Stimulated activated CD8-positive, alpha-beta memory T cell treated with anti-CD3 and anti-CD28 coated beads, Interleukin-12 subunit alpha, Interleukin-12 subunit beta, amount 100 ng/mL, for 1 hour (primary cell): ENCODE results near the gene TWNK.

Experiments
- DNase-seq: peaks from one replicate; pipeline ENCODE4 v3.0.0-alpha.2; 2020; ENCODE audit warnings: low read depth

TWNK gene

DNA sequence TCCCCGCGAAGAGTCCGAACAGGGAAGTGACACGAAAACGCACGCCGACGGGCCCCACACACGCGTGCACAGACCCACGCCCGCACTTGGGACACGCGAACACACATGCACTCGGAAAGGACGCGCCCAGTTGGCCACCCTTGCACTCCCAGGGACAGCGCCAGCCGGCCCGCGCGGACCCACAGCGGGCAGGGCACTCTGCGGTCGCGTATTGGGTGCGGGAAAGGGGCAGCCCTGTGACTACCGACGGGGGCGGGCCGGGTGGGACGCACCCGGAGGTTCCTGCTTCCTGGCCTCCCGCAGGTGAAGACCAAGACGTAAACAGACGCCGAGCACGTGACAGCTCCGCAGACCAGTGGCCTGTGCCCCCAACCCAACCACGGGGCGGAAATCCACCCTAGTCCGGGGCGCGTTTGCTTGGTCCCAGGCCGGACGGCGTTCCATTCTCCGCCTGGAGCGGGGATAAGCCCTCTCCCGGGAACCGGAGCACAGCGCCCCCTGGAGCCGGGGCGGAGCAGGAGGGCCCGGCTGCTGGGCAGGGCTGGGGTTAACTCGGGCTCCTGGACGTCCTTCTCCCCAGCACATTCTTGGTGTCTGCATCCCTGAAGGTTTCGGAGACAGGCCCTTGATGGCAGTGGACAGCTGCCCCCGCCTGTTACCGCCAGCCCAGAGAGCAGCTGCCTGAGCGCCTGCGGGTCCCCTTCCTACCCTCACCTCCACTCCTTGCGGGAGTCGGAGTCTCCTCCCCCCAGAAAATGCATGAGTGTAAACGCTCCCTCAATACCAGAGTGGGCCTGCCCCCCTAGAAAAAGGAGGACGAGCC, 10.2 kb downstream of the TWNK start:
- peak; percentile 50 for DNase-seq

DNA sequence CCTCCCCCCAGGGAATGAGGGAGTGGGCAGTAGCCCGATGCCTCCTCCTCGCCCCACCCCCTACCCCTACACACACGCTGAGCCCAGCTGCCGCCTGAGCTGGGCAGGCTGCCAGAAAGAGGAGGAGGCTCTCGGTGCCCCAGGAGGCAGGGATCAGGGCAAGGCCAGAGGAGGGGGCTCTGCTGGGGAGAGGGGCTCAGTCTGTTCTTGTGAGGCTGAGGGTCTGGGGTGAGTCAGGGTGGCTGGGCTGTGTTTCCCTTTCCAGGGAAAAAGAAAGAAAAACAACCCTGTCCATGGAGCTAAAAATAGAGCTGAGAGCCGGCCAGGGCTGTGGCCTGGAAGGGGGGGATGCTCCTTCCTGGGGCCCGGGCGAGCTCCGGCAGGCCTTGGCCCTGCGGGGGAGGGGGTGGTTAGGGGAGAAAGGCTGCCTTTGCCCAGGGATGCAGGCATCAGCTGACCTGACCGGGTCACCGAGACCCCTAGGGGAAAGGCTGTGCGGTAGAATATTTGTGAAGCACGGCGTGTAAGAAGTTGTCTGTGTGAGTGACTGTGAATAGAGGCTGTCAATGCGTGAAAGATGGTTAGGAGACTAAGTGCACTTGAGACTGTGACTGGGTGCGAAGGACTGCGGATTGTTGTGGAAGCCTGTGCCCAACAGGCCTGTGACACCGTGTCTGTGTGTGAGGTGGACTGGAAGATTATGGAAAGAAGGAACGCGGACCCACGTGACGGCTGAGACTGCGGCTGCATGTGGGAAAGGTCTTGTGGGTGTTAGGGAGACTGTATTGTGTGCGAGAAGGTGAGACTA, 11.0 kb downstream of the TWNK start:
- DNase-seq: peak; percentile 25

DNA sequence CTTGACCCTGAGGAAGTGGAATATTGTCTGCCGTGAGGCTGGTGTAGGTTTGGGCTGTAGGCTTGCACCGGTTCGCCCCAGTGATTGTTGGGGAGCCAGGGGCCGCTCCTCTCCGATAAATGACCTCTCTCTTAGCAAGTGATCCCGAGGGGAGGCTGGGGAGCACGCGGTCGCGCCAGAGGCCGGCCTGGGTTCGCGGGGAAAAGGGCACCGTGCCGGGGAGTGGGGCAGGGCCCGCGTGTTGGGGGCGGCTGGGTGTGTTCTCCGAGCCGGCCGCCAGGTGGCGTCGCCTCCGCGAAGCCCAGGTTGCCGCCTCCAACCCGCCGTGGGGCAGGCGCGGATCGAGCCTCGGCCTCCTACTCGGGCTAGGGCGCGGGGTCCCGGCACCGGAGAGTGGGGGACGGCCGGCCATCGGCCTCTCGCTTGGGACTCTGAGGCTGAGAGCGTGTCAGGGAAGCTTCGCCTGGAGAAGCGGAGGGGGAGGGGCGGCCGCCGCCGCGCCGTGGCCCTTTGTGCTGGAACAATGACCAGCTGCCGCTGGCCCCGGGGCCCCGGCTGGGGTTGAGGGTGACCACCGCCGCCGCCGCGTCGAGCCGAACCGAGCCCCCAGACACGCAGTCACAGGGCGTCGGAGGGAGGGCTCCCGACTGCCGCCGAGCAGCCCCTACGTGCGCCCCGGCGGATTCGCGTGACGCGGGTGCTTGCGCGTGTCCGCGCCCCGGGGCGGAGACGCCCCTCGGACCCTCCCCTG, 11.8 kb downstream of the TWNK start:
- peak; percentile 60 for DNase-seq

DNA sequence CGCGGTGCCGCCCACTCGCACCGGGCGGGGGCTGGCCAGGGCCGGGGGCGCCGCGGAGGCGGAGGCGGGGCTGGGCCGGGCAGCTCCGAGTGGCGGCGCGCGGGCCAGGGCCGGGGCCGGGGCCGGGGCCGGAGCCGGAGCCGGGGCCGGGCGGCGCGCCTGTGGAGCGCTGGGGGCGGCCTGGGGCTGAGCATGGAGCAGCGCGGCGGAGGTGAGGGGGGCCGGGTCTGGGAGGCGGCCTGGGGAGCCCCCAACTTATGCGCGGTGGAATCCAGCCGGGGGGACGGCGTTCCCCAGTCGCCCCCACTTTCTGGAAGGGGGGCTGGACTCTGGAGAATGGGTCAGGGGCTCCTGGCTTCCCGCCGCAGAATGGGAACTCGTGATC, 12.4 kb downstream of the TWNK start, which contains the start of gene LZTS2:
Gene LZTS2, plus strand, starts transcription at position 67 of the 385 bp plus-strand sequence. CDS start 2,731 bp downstream, outside the sequence.
- no peak for DNase-seq

DNA sequence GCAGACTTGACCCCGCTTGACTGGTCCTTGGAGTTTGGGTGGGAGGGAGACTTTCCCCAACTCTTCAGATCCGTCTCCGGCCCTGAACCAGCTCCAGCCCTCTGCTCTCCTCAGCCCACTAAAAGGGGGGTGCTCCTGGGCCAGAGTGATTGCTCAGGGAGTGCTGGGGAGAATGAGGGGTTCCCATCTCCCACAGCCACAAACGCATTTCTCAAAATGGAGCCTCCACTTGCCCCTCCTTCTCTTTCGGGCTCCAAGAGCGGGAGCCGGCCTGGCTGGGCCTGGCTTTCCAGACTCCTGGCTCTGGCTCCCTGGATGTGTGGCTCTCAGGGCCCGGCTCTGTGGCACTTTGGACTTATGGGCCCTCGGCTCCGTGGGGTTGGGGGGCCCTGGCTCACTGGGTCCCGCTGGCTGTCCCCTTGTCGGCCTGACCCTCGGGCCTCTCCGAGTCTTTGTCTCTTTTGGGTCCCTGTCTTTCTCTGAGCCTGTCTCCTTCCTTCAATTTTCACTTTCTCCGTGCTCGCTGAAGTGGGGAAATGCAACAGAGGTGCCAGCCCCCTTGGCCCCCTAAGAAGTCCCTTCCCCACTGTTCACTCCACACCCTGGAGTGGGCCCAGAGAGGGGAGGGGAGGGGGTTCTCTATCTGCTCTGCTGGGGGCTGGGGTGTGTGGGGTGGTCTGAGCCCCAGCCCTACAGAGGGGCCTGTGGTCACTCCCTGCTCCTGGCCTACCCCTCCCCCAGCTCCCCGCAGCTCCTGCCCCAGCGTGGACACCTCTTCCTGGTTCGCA, 13.0 kb downstream of the TWNK start:
- no peak for DNase-seq

DNA sequence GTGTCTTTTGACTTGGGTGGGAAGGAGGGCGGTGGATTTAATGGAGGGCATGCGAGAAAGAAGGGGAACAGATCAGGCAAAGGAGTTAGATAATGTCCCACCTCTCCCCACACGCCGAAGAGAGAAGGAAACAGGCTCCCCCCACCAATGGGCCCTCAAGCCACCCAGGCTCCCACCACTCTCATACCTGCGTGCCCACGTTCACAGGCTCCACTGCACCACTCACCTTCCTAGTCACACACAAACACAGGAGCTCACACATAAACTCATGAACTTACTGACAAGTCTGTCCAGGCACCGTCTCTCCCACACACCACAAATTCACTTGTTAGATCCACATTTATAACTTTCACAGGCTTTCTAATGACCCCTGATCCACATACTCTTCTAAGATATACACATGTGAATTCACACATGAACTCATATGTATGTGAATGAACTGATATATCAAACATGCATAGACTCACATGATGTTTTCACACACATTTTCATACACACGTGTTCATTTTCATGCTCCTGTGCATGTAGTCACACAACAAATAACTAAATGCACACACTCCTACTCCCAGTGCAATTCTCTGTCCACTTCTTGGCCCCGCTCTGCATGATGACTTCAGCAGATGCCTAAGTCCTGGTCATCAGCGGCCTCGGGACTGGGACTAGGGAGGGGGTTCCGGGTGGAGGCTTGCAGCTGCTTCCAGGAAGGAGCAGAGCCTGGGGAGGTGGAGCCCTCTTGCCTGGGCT, 13.7 kb downstream of the TWNK start:
- DNase-seq: no peak

DNA sequence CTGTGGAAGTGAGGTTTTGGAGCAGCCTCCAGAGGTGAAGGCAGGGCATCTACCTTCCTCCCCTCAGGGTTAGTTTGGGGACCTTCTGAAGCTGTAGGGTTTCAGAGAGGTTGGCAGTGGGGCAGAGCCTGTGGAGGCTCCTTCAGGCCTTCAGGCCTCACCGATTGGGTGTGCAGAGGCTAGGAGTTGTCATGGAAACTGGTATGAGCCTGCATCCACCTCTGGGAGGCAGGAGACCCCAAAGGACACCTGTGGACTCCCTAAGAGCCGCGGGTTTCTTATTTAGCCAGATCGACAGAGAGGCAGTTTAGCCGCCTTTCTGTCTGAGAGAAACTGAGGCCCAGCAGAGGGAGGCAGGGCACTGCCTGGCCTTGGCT, 14.3 kb downstream of the TWNK start:
- no peak for DNase-seq

DNA sequence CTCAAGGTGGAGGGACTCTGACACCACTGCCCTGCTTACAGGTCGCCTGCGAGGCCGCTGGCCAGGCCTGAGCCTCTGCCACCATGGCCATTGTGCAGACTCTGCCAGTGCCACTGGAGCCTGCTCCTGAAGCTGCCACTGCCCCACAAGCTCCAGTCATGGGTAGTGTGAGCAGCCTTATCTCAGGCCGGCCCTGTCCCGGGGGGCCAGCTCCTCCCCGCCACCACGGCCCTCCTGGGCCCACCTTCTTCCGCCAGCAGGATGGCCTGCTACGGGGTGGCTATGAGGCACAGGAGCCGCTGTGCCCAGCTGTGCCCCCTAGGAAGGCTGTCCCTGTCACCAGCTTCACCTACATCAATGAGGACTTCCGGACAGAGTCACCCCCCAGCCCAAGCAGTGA, 15.1 kb downstream of the TWNK start:
- DNase-seq: no peak

DNA sequence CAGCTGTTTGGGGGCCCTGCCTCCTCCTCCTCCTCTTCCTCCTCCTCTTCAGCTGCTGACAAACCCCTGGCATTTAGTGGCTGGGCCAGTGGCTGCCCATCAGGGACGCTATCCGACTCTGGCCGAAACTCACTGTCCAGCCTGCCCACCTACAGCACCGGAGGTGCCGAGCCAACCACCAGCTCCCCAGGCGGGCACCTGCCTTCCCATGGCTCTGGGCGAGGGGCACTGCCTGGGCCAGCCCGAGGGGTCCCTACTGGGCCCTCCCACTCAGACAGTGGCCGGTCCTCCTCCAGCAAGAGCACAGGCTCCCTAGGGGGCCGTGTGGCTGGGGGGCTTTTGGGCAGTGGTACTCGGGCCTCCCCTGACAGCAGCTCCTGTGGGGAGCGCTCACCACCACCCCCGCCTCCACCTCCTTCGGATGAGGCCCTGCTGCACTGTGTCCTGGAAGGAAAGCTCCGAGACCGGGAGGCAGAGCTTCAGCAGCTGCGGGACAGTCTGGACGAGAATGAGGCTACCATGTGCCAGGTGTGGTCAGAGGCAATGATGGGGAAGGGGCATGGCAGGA, 16.4 kb downstream of the TWNK start:
- no peak for DNase-seq

DNA sequence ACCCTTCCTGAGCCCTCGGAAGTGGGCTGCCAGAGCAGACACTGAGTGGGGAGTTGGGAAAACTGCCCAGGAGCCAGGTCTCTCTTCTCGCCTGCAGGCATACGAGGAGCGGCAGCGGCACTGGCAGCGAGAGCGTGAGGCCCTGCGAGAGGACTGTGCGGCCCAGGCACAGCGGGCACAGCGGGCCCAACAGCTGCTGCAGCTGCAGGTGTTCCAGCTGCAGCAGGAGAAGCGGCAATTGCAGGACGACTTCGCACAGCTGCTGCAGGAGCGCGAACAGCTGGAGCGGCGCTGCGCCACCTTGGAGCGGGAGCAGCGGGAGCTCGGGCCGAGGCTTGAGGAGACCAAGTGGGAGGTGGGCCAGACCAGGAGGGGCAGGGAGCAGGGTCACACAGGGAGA, 18.0 kb downstream of the TWNK start:
- DNase-seq: no peak

DNA sequence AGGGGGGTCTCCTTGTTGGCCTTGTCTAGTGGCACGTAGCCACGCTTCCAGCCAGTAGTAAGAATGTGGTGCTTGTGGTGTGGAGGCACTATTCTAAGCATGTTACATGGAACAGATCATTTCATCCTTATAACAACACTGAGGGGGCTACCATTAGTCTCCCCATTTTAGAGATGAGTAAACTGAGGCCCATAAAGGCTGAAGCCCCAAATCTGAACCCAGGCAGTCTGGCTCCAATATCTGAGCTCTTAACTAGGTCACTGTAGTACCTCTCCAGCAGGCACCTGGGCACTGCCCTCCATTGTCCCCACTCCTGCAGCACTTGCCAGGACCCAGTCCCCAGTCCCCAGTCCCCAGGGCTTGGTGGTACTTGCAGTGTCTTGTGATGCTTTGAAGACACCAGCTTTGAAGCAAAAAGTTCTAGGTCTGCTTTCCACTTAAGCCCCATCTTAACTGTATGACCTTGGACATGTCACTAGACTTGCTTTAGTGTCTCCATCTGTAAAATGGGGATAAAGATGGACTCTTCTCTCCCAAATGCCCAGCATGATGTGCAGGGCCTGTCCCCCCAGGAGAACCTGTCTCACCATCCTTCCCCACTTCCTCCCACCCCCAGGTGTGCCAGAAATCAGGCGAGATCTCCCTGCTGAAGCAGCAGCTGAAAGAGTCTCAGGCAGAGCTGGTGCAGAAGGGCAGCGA, 18.7 kb downstream of the TWNK start:
- no peak for DNase-seq

DNA sequence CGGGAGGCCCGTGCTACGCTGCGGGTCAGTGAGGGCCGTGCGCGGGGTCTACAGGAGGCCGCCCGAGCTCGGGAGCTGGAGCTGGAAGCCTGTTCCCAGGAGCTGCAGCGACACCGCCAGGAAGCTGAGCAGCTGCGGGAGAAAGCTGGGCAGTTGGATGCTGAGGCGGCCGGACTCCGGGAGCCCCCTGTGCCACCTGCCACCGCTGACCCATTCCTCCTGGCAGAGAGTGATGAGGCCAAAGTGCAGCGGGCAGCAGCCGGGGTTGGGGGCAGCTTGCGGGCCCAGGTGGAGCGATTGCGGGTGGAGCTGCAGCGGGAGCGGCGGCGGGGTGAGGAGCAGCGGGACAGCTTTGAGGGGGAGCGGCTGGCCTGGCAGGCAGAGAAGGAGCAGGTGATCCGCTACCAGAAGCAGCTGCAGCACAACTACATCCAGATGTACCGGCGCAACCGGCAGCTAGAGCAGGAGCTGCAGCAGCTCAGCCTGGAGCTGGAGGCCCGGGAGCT, 19.3 kb downstream of the TWNK start:
- no peak for DNase-seq

DNA sequence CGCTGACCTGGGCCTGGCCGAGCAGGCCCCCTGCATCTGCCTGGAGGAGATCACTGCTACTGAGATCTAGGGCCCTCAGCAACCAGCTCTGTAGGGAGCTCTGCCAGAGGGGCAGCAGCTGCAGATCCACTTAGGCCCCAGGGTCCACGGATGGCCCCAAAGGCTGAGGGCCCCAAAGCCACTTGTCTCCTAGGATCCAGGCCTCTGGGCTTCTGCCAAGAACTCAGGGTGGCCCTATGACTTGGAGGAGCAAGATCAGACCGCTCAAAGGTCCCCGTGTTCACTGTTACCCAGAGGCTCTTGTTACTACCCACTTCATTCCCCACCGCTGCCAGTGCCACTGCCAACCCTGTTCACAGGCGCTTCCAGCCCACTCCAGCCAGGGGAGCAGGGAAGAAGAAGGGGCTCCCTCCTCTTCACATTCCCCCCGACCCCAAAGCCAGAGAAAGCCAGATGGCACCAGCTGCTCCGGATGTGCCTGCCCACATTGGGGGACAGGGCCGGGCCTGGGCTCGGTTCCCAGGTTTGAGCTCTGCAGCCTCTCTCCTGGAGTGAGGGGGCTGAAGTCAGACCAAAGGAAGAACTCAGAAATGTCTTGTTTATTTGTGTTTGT, 19.9 kb downstream of the TWNK start:
- DNase-seq: no peak

DNA sequence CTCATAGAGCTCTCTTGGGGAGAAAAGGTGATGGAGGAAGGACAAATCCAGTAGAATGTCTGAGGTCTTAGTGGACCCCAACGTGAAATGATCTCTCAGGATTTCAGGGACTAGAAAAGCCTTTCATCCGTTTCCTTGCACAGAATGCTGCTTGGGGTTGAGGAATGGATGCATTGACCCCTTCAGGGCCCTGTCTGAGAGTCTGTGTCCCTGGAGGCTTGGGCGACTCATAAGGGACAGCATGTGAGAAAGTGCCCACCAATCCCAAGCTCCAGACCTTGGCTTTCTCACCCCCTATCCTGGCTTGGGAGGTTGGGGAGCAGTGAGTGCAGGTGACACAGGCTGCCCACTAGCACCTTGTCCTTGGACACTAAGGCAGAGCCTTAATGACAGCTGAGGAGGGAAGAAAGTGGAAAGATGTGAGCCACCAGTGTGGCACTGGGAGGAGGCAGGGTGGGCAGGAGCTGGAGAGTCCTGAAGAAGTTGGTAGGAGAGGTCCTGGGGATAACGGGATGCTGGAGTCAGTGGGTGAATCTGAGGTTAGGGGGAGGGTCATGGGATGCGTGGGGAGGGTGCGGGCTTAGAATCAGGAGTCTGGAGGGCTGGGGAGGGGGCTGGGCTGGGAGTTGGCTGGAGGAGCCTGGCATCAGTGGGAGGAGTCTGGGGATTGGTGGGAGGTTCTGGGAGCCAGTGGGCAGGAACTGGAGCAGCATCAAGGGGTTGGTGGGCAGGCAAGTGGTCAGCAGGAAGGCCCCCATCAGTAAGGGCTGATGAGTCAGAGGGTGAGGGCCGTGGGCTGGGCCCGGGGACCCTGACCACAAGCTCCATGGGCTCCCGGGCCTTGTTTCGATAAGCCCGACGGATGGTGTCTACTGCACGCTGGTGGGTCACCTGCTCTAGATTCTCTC, 20.8 kb downstream of the TWNK start:
- DNase-seq: no peak

DNA sequence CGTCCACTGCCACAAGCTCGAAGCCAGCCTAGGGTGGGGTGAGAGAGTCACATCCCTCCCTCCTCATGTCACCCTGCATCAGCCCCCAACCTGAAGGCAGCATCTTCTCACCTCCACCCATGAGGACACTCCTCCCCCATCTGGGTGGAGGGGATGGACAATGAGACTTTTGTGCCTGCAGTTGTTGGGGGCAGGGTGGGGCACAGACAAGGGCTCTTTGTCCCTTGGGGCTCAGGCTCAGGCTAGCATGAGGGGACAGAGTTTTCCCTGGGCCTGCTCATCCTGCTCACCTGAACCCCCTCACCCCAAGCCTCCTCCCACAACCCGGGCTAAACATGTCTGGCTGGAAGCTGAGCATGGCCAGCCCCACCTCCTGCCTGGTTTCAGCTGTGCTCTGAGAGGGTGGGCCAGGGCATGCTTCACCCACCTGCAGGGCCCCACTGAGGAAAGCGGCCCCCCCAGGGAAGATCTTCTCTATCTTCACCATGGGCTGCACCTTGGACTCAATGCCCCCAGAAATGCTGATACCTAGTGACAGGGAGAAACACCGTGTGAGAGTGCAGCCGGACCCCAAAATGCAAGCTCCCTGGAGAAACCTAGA, 21.6 kb downstream of the TWNK start:
- DNase-seq: no peak

DNA sequence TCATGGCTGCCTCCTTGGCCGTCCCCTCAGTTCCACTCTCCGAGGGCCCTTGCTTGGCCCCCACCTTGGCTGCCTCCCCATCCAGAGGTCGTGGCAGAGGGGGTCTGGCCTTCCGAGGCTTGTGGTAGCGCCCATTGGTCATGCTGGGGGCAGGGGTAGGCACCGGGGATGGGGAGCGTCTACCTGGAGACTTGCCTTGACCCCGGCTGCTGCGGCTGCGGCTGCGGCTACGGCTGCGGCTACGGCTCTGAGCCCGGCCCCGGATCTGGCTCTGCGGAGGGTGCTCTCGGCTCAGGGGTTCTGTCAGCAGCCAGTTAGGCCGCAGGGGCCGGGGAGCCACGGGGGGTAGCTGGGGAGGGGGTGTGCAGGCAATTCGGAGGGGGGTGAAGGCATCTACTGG, 23.0 kb downstream of the TWNK start:
- no peak for DNase-seq

DNA sequence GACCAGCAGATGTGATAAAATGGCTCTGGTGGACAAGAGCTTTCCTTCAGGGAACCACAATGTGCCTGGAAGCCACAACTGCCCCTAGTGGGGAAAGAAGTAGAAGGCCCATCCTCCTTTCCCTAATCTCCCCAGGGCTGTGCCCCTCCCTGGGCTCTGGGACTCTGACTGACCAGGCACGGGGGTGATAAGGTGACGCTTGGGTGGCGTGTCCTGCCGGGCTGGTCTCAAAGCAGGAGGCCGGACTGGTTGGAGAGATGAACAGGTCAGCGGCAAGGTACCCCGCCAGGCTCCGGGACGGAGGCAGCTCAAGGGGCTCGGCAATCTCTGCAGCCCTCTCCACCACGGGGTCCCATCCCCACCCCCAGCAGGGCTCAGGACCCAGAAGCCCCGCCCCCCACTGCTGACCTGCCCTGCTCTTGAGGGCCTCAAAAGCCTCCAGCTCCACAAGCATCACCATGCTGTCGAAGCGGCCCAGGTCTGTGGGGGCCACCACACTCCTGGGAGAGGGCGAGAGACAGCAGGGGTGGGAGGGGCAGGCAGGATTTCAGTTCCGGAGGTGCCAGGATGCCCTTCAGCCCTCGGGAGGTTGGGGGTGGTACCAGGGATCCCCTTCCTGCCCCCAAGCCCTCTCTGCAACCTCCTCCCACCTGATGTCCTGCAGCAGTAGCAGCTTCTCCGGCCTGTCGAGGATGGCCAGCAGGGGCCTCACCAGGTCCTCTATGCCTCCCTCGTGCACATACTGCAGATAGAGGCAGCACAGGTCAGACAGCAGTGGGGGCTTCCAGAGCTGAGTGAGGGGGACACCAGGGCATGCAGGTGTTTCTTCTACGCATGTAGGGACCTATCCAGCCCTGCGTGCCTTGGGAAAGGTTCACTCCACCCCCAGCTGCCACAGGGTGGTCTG, 24.4 kb downstream of the TWNK start:
- no peak for DNase-seq
